H9 (cell line): ENCODE data around the gene PID1. TPM values are rescaled to one million over a fixed set of nuclear protein-coding genes. Genes with fewer than 3 reads are reported as not detected.

Experiments used
- DNase-seq: peaks from one replicate; pipeline ENCODE4 v3.0.0-alpha.2; 2017
- H2AFZ ChIP-seq: one replicate; pipeline ENCODE4 v1.6.1; 2013; ENCODE audit warnings: mild to moderate bottlenecking, low read length, control low read depth, moderate library complexity
- H2AK5ac ChIP-seq: 2 replicates; pipeline ENCODE4 v1.6.1; 2013; ENCODE audit warnings: low read length, control low read depth, mixed read lengths; ENCODE audit not compliant: insufficient read length
- H2BK120ac ChIP-seq: one replicate; pipeline ENCODE4 v1.6.1; 2013; ENCODE audit warnings: low read depth, mild to moderate bottlenecking, low read length, control low read depth, inconsistent platforms; ENCODE audit not compliant: poor library complexity, severe bottlenecking
- H2BK12ac ChIP-seq: 2 replicates; pipeline ENCODE4 v1.6.1; 2013; ENCODE audit warnings: low read length, control low read depth, mixed read lengths, low read depth; ENCODE audit not compliant: insufficient read length
- H2BK15ac ChIP-seq: 2 replicates; pipeline ENCODE4 v1.6.1; 2013; ENCODE audit warnings: low read depth, low read length, control low read depth
- H2BK20ac ChIP-seq: one replicate; pipeline ENCODE4 v1.6.1; 2013; ENCODE audit warnings: low read depth, mild to moderate bottlenecking, low read length, control low read depth, inconsistent platforms; ENCODE audit not compliant: poor library complexity, severe bottlenecking
- H2BK5ac ChIP-seq: 2 replicates; pipeline ENCODE4 v1.6.1; 2013; ENCODE audit warnings: low read length, control low read depth, mixed read lengths; ENCODE audit not compliant: insufficient read length
- H3K14ac ChIP-seq: 2 replicates; pipeline ENCODE4 v1.6.1; 2013; ENCODE audit warnings: low read length, control low read depth; ENCODE audit not compliant: insufficient read depth
- H3K18ac ChIP-seq: 2 replicates; pipeline ENCODE4 v1.6.1; 2013; ENCODE audit warnings: low read depth, mild to moderate bottlenecking, mixed read lengths, low read length, control low read depth; ENCODE audit not compliant: insufficient read length
- H3K23ac ChIP-seq: 2 replicates; pipeline ENCODE4 v1.6.1; 2013; ENCODE audit warnings: low read length, control low read depth, mixed read lengths, low read depth; ENCODE audit not compliant: insufficient read length
- H3K23me2 ChIP-seq: 2 replicates; pipeline ENCODE4 v1.6.1; 2013; ENCODE audit warnings: low read depth, mild to moderate bottlenecking, mixed read lengths, low read length, control low read depth; ENCODE audit not compliant: insufficient read length, poor library complexity, severe bottlenecking
- H3K27ac ChIP-seq: 2 replicates; pipeline ENCODE4 v1.5.1; 2013; ENCODE audit warnings: low read length, control low read depth, mixed read lengths, low read depth; ENCODE audit not compliant: insufficient read length
- H3K27me3 ChIP-seq: 2 replicates; pipeline ENCODE4 v1.6.1; 2013; ENCODE audit warnings: low read length, control low read depth, inconsistent platforms; ENCODE audit not compliant: insufficient read depth
- H3K4ac ChIP-seq: 2 replicates; pipeline ENCODE4 v1.6.1; 2013; ENCODE audit warnings: low read depth, mild to moderate bottlenecking, control low read depth, inconsistent platforms, low read length, moderate library complexity
- H3K4me1 ChIP-seq: 2 replicates; pipeline ENCODE4 v1.6.1; 2013; ENCODE audit warnings: low read length, control low read depth, inconsistent platforms; ENCODE audit not compliant: insufficient read depth
- H3K4me2 ChIP-seq: 2 replicates; pipeline ENCODE4 v1.6.1; 2013; ENCODE audit warnings: low read length, control low read depth, mixed read lengths; ENCODE audit not compliant: insufficient read length, insufficient read depth
- H3K56ac ChIP-seq: 2 replicates; pipeline ENCODE4 v1.6.1; 2013; ENCODE audit warnings: low read depth, mild to moderate bottlenecking, mixed read lengths, low read length, control low read depth; ENCODE audit not compliant: insufficient read length
- H3K79me1 ChIP-seq: 2 replicates; pipeline ENCODE4 v1.6.1; 2013; ENCODE audit warnings: low read depth, mild to moderate bottlenecking, moderate library complexity, low read length, control low read depth, inconsistent platforms; ENCODE audit not compliant: insufficient read depth, poor library complexity, severe bottlenecking
- H3K79me2 ChIP-seq: 2 replicates; pipeline ENCODE4 v1.6.1; 2013; ENCODE audit warnings: low read length, control low read depth, inconsistent platforms; ENCODE audit not compliant: insufficient read depth
- H3K9ac ChIP-seq: 2 replicates; pipeline ENCODE4 v1.6.1; 2013; ENCODE audit warnings: low read length, control low read depth, mixed read lengths; ENCODE audit not compliant: insufficient read length; ENCODE audit errors: extremely low read depth
- H3K9me3 ChIP-seq: one replicate; pipeline ENCODE4 v1.6.1; 2013; ENCODE audit warnings: low read depth, low read length, inconsistent platforms; ENCODE audit not compliant: control insufficient read depth
- H3T11ph ChIP-seq: one replicate; pipeline ENCODE4 v1.6.1; 2013; ENCODE audit warnings: mild to moderate bottlenecking, low read length, control low read depth, inconsistent platforms
- H4K20me1 ChIP-seq: one replicate; pipeline ENCODE4 v1.6.1; 2013; ENCODE audit not compliant: control insufficient read depth, insufficient read length, insufficient read depth
- H4K5ac ChIP-seq: 2 replicates; pipeline ENCODE4 v1.6.1; 2013; ENCODE audit warnings: low read depth, mild to moderate bottlenecking, mixed read lengths, low read length, control low read depth; ENCODE audit not compliant: insufficient read length
- H4K8ac ChIP-seq: replicated peaks from 2 replicates; pipeline ENCODE4 v1.6.1; 2013; ENCODE audit warnings: low read length, control low read depth, mixed read lengths, low read depth; ENCODE audit not compliant: insufficient read length
- H4K91ac ChIP-seq: 2 replicates; pipeline ENCODE4 v1.6.1; 2013; ENCODE audit warnings: low read depth, mild to moderate bottlenecking, moderate library complexity, mixed read lengths, low read length, control low read depth; ENCODE audit not compliant: insufficient read length
- H3K27ac Mint-ChIP-seq, 3 experiments: 2 replicates in 2 of 3; 3 replicates in 1 of 3; pipeline ENCODE4 v1.8.0; 2020 to 2021; ENCODE audit warnings: mixed read lengths in 3 of 3, mild to moderate bottlenecking in 1 of 3, moderate library complexity in 1 of 3
- H3K27me3 Mint-ChIP-seq: 2 replicates; pipeline ENCODE4 v1.8.0; 2021; ENCODE audit warnings: low read depth, mild to moderate bottlenecking, moderate library complexity, mixed read lengths
- H3K36me3 Mint-ChIP-seq, 3 experiments: 2 replicates in 2 of 3; 3 replicates in 1 of 3; pipeline ENCODE4 v1.8.0; 2020 to 2021; ENCODE audit warnings: low read depth in 3 of 3, mixed read lengths in 3 of 3; ENCODE audit not compliant: insufficient read depth in 1 of 3
- H3K4me1 Mint-ChIP-seq, 2 experiments: 2 replicates each; pipeline ENCODE4 v1.8.0; 2020; ENCODE audit warnings: mixed read lengths in 2 of 2
- H3K4me3 Mint-ChIP-seq, 2 experiments: 2 replicates in 1 of 2; 3 replicates in 1 of 2; pipeline ENCODE4 v1.8.0; 2020 to 2021; ENCODE audit warnings: mild to moderate bottlenecking in 2 of 2, mixed read lengths in 2 of 2, moderate library complexity in 1 of 2
- H3K9me3 Mint-ChIP-seq, 2 experiments: 2 replicates in 1 of 2; 3 replicates in 1 of 2; pipeline ENCODE4 v1.8.0; 2020; ENCODE audit warnings: mild to moderate bottlenecking in 2 of 2, mixed read lengths in 2 of 2, moderate library complexity in 1 of 2
- WGBS: extraction: QIAGEN DNeasy Blood & Tissue Kit; methylation state at CpG from one replicate; pipeline ENCODE4 v1.1.7; 2013; ENCODE audit warnings: missing lambda C conversion rate, low lambda C conversion rate, mixed read lengths; ENCODE audit not compliant: insufficient read length; ENCODE audit errors: extremely low coverage; 5-methylcytosine and 5-hydroxymethylcytosine counted together
- total RNA-seq: library from RNA; stranded (reverse); gene quantifications from 2 replicates; pipeline ENCODE4 v1.2.1, GENCODE V29; 2021
- TF ChIP-seq, protein P1 (sequence below): fragments of 200-600 bp; sonication (generic); conservative IDR thresholded peaks from 3 replicates; pipeline ENCODE4 v1.8.0; 2021; ENCODE audit warnings: antibody characterized with exemption, mild to moderate bottlenecking

The PID1 gene
- total RNA-seq, 1 experiment from 2014 or later, result 1.4 TPM

DNA sequence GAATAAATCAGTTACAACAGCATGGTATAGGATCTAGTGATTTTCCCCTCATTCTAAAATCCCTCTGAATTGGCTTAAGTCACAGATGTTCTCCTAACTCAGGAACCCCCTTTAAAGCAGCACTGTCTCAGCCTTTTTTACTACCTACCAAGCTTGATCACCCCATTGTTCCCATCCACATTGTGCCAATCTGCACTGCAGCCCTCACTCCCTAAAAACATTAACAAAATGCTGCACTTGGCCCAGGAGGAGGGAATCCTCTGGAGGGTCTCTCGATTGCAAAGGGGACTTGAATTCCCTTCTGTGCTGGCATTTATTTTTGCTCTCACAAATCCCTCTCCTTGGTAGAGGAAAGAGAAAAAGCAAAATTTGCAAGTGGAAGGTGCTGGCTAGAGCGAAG lies 223.0 kb downstream of the PID1 start:
- no peak for DNase-seq
- TF ChIP-seq, protein P1, sequence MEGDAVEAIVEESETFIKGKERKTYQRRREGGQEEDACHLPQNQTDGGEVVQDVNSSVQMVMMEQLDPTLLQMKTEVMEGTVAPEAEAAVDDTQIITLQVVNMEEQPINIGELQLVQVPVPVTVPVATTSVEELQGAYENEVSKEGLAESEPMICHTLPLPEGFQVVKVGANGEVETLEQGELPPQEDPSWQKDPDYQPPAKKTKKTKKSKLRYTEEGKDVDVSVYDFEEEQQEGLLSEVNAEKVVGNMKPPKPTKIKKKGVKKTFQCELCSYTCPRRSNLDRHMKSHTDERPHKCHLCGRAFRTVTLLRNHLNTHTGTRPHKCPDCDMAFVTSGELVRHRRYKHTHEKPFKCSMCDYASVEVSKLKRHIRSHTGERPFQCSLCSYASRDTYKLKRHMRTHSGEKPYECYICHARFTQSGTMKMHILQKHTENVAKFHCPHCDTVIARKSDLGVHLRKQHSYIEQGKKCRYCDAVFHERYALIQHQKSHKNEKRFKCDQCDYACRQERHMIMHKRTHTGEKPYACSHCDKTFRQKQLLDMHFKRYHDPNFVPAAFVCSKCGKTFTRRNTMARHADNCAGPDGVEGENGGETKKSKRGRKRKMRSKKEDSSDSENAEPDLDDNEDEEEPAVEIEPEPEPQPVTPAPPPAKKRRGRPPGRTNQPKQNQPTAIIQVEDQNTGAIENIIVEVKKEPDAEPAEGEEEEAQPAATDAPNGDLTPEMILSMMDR, result no peak
- Histone ChIP-seq H4K91ac (no peak overlapping the region), H2AFZ (no peak overlapping the region), H3K27ac (no peak overlapping the region), H3K79me1 (no peaks in the 10 kb centered on the region), H4K5ac (no peak overlapping the region), H2BK20ac (no peak overlapping the region), H3T11ph (no peak overlapping the region), H3K18ac (no peak overlapping the region), H3K56ac (no peak overlapping the region), H3K79me2 (no peaks in the 10 kb centered on the region), H4K8ac (no peak overlapping the region), H2BK12ac (no peak overlapping the region), H2AK5ac (no peak overlapping the region), H2BK15ac (no peak overlapping the region), H3K4me2 (no peak overlapping the region), H3K4ac (no peak overlapping the region), H2BK120ac (no peak overlapping the region), H3K23ac (no peak overlapping the region), H3K9ac (no peak overlapping the region), H3K27me3 (no peaks in the 10 kb centered on the region), H3K4me1 (no peaks in the 10 kb centered on the region), H2BK5ac (no peak overlapping the region), H4K20me1 (no peaks in the 10 kb centered on the region), H3K9me3 (no peaks in the 10 kb centered on the region), H3K14ac (no peak overlapping the region), H3K23me2 (no peaks in the 10 kb centered on the region)
- H3K4me1 Mint-ChIP-seq, result peaks cover 9 to 16% of the 10 kb centered on the region in 2 experiments; a peak in 3 of 4 replicates
- no peak overlapping the region for H3K4me3 Mint-ChIP-seq
- WGBS, result no CpG with 5 or more reads among the region's 2 CpGs
- H3K36me3 Mint-ChIP-seq, result no peaks in the 10 kb centered on the region
- H3K27me3 Mint-ChIP-seq, result no peaks in the 10 kb centered on the region
- no peaks in the 10 kb centered on the region for H3K9me3 Mint-ChIP-seq
- H3K27ac Mint-ChIP-seq, result no peak overlapping the region; a peak in 1 of 7 replicates
